Posterior cingulate gyrus (tissue), 11 donors: ENCODE data around the gene ALDH1A1.
A peak's percentile ranks its signal among the peaks of the same experiment; 100 is the strongest.
"Not testable (repeated sequence)": the region's sequence is repeated elsewhere in the genome, so short reads cannot be mapped to it uniquely, and the experiment has no call there.

Source experiments
- DNase-seq, 10 donors: peaks; one replicate each; pipeline versions ENCODE4 v3.0.0 to v3.0.0-alpha.2; 2020 to 2021; ENCODE audit warnings: mixed read lengths in 3 of 10
- intact Hi-C: fragments of 100-400 bp; cut with DNase I; formaldehyde crosslinking; loops from one replicate; pipeline ENCODE4 v1.15.1; 2023

ALDH1A1 gene

GRCh38 chr9:72946318-72946717 is 6.5 kb downstream of the ALDH1A1 start:
- no peak for DNase-seq
- intact Hi-C loops, result no loop called here

- no peak for DNase-seq
- intact Hi-C loops, result no loop called here
These were observed 7.5 kb downstream of the ALDH1A1 start for GRCh38 chr9:72945391-72945790.

GRCh38 chr9:72943844-72944462 is 8.9 kb downstream of the ALDH1A1 start:
- intact Hi-C loops, result no loop called here
- DNase-seq, result no peak

- DNase-seq, result no peak
- intact Hi-C loops, result no loop called here
These were observed 10.4 kb downstream of the ALDH1A1 start for GRCh38 chr9:72942451-72942850.

- intact Hi-C loops, result not testable (repeated sequence)
- DNase-seq, result peak in 1 of 10 donors; percentile 41
These were observed 13.3 kb downstream of the ALDH1A1 start for GRCh38 chr9:72939581-72939980.

GRCh38 chr9:72937545-72937944 is 15.3 kb downstream of the ALDH1A1 start:
- no peak for DNase-seq
- intact Hi-C loops, result no loop called here

GRCh38 chr9:72936679-72937078 is 16.2 kb downstream of the ALDH1A1 start:
- no peak for DNase-seq

GRCh38 chr9:72936266-72936665 is 16.6 kb downstream of the ALDH1A1 start:
- no peak for DNase-seq
- intact Hi-C loops, result no loop called here

More at GRCh38 chr9:72936679-72937078, 16.2 kb downstream of the ALDH1A1 start:
- intact Hi-C loops, result no loop called here

GRCh38 chr9:72935595-72935994 is 17.3 kb downstream of the ALDH1A1 start:
- intact Hi-C loops, result no loop called here

GRCh38 chr9:72933730-72934665 is 18.9 kb downstream of the ALDH1A1 start:
- no peak for DNase-seq
- intact Hi-C loops, result no loop called here

More at GRCh38 chr9:72935595-72935994, 17.3 kb downstream of the ALDH1A1 start:
- no peak for DNase-seq

- DNase-seq, result no peak
- intact Hi-C loops, result no loop called here
These were observed 20.2 kb downstream of the ALDH1A1 start for GRCh38 chr9:72932619-72933018.

- no peak for DNase-seq
- intact Hi-C loops, result no loop called here
These were observed 21.0 kb downstream of the ALDH1A1 start for GRCh38 chr9:72931897-72932296.

GRCh38 chr9:72931437-72931836 is 21.4 kb downstream of the ALDH1A1 start:
- intact Hi-C loops, result no loop called here
- DNase-seq, result no peak

GRCh38 chr9:72930828-72931227 is 22.0 kb downstream of the ALDH1A1 start:
- intact Hi-C loops, result no loop called here
- DNase-seq, result no peak

GRCh38 chr9:72929542-72929941 is 23.3 kb downstream of the ALDH1A1 start:
- intact Hi-C loops, result no loop called here
- DNase-seq, result no peak

GRCh38 chr9:72928042-72928507 is 24.8 kb downstream of the ALDH1A1 start:
- intact Hi-C loops, result no loop called here
- DNase-seq, result no peak

- intact Hi-C loops, result no loop called here
These were observed 26.3 kb downstream of the ALDH1A1 start for GRCh38 chr9:72926506-72926905.

GRCh38 chr9:72925891-72926290 is 27.0 kb downstream of the ALDH1A1 start:
- DNase-seq, result no peak
- intact Hi-C loops, result no loop called here

More at GRCh38 chr9:72926506-72926905, 26.3 kb downstream of the ALDH1A1 start:
- no peak for DNase-seq

GRCh38 chr9:72925126-72925789 is 27.6 kb downstream of the ALDH1A1 start:
- intact Hi-C loops, result no loop called here
- DNase-seq, result no peak

- no peak for DNase-seq
- intact Hi-C loops, result no loop called here
These were observed 28.6 kb downstream of the ALDH1A1 start for GRCh38 chr9:72924154-72924790.

GRCh38 chr9:72923077-72923476 is 29.8 kb downstream of the ALDH1A1 start:
- DNase-seq, result no peak
- intact Hi-C loops, result no loop called here
